ENCODE measurements around the gene CIDEC.
"Not testable (repeated sequence)": the region's sequence is repeated elsewhere in the genome, so short reads cannot be mapped to it uniquely, and the experiment has no call there.

CIDEC gene

GRCh38 chr3:9875448-9875847 is 4.6 kb downstream of the CIDEC start:
- no peak for DNase-seq (ENCODE audit: low spot score)

- DNase-seq (ENCODE audit: low spot score), result not testable (repeated sequence)
Measured at GRCh38 chr3:9872067-9872466, 8.0 kb downstream of the CIDEC start.

GRCh38 chr3:9870978-9871377 is 9.1 kb downstream of the CIDEC start:
- DNase-seq (ENCODE audit: low spot score), result no peak

- DNase-seq (ENCODE audit: low spot score), result no peak
Measured at GRCh38 chr3:9869955-9870354, 10.1 kb downstream of the CIDEC start.

GRCh38 chr3:9867106-9867505 is 12.9 kb downstream of the CIDEC start:
- no peak for DNase-seq (ENCODE audit: low spot score)

- DNase-seq (ENCODE audit: low spot score), result no peak
Measured at GRCh38 chr3:9866639-9867038, 13.4 kb downstream of the CIDEC start.

- DNase-seq (ENCODE audit: low spot score), result not testable (repeated sequence)
Measured at GRCh38 chr3:9865125-9865637, 14.9 kb downstream of the CIDEC start.

- peak; percentile 84 for DNase-seq (ENCODE audit: low spot score)
Measured at GRCh38 chr3:9864200-9864927, 15.7 kb downstream of the CIDEC start.

GRCh38 chr3:9863058-9863772 is 16.8 kb downstream of the CIDEC start:
- no peak for DNase-seq (ENCODE audit: low spot score)

GRCh38 chr3:9862391-9863057 is 17.5 kb downstream of the CIDEC start:
- DNase-seq (ENCODE audit: low spot score), result no peak

GRCh38 chr3:9861626-9862130 is 18.4 kb downstream of the CIDEC start:
- no peak for DNase-seq (ENCODE audit: low spot score)

GRCh38 chr3:9861201-9861600 is 18.9 kb downstream of the CIDEC start:
- DNase-seq (ENCODE audit: low spot score), result no peak

- no peak for DNase-seq (ENCODE audit: low spot score)
Measured at GRCh38 chr3:9859530-9860025, 20.5 kb downstream of the CIDEC start.

GRCh38 chr3:9855594-9855993 is 24.5 kb downstream of the CIDEC start:
- DNase-seq (ENCODE audit: low spot score), result no peak

GRCh38 chr3:9854291-9854940 is 25.6 kb downstream of the CIDEC start:
- DNase-seq (ENCODE audit: low spot score), result not testable (repeated sequence)

- DNase-seq (ENCODE audit: low spot score), result no peak
Measured at GRCh38 chr3:9852528-9852927, 27.5 kb downstream of the CIDEC start.

- not testable (repeated sequence) for DNase-seq (ENCODE audit: low spot score)
Measured at GRCh38 chr3:9851926-9852325, 28.1 kb downstream of the CIDEC start.

- DNase-seq (ENCODE audit: low spot score), result not testable (repeated sequence)
Measured at GRCh38 chr3:9851383-9851782, 28.7 kb downstream of the CIDEC start.

- not testable (repeated sequence) for DNase-seq (ENCODE audit: low spot score)
Measured at GRCh38 chr3:9848860-9849259, 31.2 kb downstream of the CIDEC start.

- not testable (repeated sequence) for DNase-seq (ENCODE audit: low spot score)
Measured at GRCh38 chr3:9847870-9848269, 32.2 kb downstream of the CIDEC start.

GRCh38 chr3:9846931-9847488 is 33.0 kb downstream of the CIDEC start:
- no peak for DNase-seq (ENCODE audit: low spot score)

- no peak for DNase-seq (ENCODE audit: low spot score)
Measured at GRCh38 chr3:9846231-9846630, 33.8 kb downstream of the CIDEC start.

All from COLO829 (cell line).